Stimulated activated CD4-positive, alpha-beta T cell treated with anti-CD3 and anti-CD28 coated beads, TNF-alpha, amount 100 ng/mL, for 4 hours (primary cell): Measurements from ENCODE around the gene OR2T29.
"Not testable (repeated sequence)": the region's sequence is repeated elsewhere in the genome, so short reads cannot be mapped to it uniquely, and the experiment has no call there.

Experiments used
- DNase-seq, 3 experiments: peaks; one replicate each; pipeline ENCODE4 v3.0.0-alpha.2; 2020; ENCODE audit warnings: low read depth in 3 of 3

The OR2T29 gene

DNA sequence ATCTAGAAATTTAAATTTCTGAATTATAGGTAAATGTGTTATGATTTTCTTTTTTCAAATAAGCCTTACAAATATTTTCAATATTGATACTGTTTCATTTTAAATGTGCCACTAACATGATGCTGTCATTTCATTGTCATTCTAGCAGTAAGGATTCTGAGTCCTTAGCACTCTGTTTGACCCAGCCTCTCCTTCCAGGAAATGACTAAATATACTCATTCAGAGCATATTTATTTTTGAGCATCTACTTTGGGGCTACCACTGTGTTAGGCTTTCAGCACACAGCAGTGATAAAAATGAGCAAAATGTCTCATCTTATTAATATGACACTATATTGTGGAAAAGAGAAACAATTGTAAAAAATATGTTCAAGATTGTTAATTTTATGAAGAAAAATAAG is 52.4 kb downstream of the OR2T29 start:
- not testable (repeated sequence) for DNase-seq

DNA sequence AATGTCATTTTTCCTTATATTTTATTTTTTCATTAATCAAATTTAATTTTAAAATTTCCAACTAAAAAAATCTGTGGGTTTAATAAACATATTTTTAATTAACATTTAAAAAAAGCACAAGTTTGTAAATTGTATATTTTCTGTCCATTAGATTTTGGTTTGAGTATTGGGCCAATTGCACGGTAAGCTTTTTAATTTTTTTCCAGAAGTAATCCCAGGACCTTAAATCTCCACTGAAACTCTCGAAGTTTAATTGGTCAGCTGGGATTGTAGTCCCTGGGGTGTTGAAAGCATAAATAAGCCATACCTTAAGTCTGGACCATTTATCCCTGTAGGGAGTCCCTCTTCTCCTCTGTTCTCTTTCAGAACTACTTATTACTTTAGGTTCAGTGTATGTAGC is 54.8 kb downstream of the OR2T29 start, which contains the start of gene OR2G6:
Gene OR2G6 (plus strand): TSS at position 301 of the 400 bp plus-strand sequence. CDS start 13,574 bp downstream, outside the sequence.
- DNase-seq = not testable (repeated sequence)
